ENCODE measurements around the gene SHB.

GRCh38 chr9:37947471-37947870, 121.6 kb downstream of the SHB start:
- no peak for TF ChIP-seq CTCF (IDR thresholded peaks at IDR 0.05)
- no peak for TF ChIP-seq NFYB (CRISPR knock-in tag; conservative IDR thresholded peaks at IDR 0.05; ENCODE audit: low read depth)
- no peak for TF ChIP-seq E2F1 (CRISPR knock-in tag; IDR thresholded peaks at IDR 0.05)
- TF ChIP-seq ETV6 (CRISPR knock-in tag; IDR thresholded peaks at IDR 0.05) = no peak
- no peak for TF ChIP-seq HMGXB4 (CRISPR knock-in tag; IDR thresholded peaks at IDR 0.05)
- TF ChIP-seq ATF1 (CRISPR knock-in tag; IDR thresholded peaks at IDR 0.05) = no peak
- TF ChIP-seq NR1H2 (CRISPR knock-in tag; IDR thresholded peaks at IDR 0.05) = no peak
- TF ChIP-seq JUN (CRISPR knock-in tag; IDR thresholded peaks at IDR 0.05) = no peak
- no peak for TF ChIP-seq FOXP1 (CRISPR knock-in tag; IDR thresholded peaks at IDR 0.05; ENCODE audit: borderline replicate concordance)
- TF ChIP-seq ZNF317 (CRISPR knock-in tag; IDR thresholded peaks at IDR 0.05; ENCODE audit: borderline replicate concordance, low read depth) = no peak
- no peak for TF ChIP-seq USF2 (CRISPR knock-in tag; IDR thresholded peaks at IDR 0.05)
- TF ChIP-seq NFATC4 (CRISPR knock-in tag; IDR thresholded peaks at IDR 0.05) = no peak
- TF ChIP-seq PREB (CRISPR knock-in tag; IDR thresholded peaks at IDR 0.05; ENCODE audit: borderline replicate concordance) = no peak
- TF ChIP-seq NR2C2 (CRISPR knock-in tag; IDR thresholded peaks at IDR 0.05) = no peak

Measured in WTC11 (cell line).